Measurements from ENCODE around the gene PLK5. TPM values are rescaled to one million over a fixed set of nuclear protein-coding genes. Genes with fewer than 3 reads are reported as not detected.

Gene PLK5
- total and polyA plus RNA-seq, 2 donors (not counting 1 experiment from before 2014, with no cell fraction given): not detected

DNA sequence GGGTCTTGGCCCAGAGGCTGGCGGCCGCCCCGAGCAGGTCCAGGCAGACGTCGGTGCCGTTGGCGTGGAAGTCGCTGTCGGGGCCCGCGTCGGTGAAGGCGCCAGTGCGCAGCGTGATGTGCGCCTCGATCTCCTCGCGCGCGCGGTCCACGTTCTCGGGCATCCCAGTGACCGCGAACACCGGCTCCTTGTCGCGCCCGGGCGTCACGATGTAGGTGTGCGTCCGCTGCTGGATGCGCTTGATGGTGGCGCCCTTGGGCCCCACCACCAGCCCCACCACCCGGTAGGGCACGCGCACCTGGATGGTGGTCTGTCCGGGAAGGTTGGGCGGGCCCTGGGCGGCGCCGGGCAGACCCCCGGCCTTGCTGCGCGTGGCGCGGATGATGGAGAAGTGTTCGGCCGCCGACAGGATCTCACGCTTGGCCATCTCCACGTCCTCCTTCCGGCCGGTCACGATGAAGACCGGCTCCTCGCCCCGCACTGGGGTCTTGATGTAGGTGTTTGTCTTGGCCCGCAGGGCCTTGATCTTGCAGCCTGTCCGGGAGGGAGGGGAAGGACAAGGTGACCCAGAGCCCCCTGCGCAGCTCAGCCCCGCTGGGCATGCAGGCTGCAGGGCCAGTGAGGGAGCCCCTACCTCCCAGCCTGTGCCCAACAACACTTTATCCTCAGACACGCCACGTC is 32.7 kb downstream of the PLK5 start:
- no peak overlapping the region for H3K4me2 ChIP-seq (ENCODE audit: extremely low read depth, insufficient read depth, low read length)
- DNase-seq (ENCODE audit: low read depth in 2 of 2): no peak
- H3K9me3 ChIP-seq (ENCODE audit: control insufficient read depth, insufficient read depth, low read depth, low read length): no peaks in the 10 kb centered on the region
- TF ChIP-seq EZH2 (IDR thresholded peaks at IDR 0.05; ENCODE audit: low read length, missing control alignments) (no peak), CTCF (conservative IDR thresholded peaks at IDR 0.05 in 1 of 2, IDR thresholded peaks at IDR 0.05 in 1 of 2; ENCODE audit: low read depth in 1 of 2, low read length in 2 of 2) (no peak)
- H3K4me3 ChIP-seq (replicated peaks in 1 of 4; ENCODE audit: control extremely low read depth in 1 of 4, insufficient read depth in 1 of 4, low read depth in 3 of 4, low read length in 4 of 4): no peak overlapping the region
- no peak overlapping the region for H3K27ac ChIP-seq (ENCODE audit: insufficient read depth, low read length)
- H4K20me1 ChIP-seq (ENCODE audit: control insufficient read depth, extremely low read depth, insufficient read depth, low read length): peaks cover 2% of the 10 kb centered on the region
- no peak overlapping the region for H2AFZ ChIP-seq (ENCODE audit: low read length)
- H3K9ac ChIP-seq (ENCODE audit: insufficient read depth, low read length): no peak overlapping the region
- H3K4me1 ChIP-seq (ENCODE audit: control insufficient read depth, extremely low read depth, insufficient read depth, low read length): no peaks in the 10 kb centered on the region
- no peaks in the 10 kb centered on the region for H3K27me3 ChIP-seq (ENCODE audit: control insufficient read depth, insufficient read depth, low read length)
- H3K79me2 ChIP-seq (ENCODE audit: control insufficient read depth, insufficient read depth, low read length): peaks cover 22% of the 10 kb centered on the region
- H3K36me3 ChIP-seq (ENCODE audit: control insufficient read depth, insufficient read depth, low read length): peaks cover 5% of the 10 kb centered on the region

DNA sequence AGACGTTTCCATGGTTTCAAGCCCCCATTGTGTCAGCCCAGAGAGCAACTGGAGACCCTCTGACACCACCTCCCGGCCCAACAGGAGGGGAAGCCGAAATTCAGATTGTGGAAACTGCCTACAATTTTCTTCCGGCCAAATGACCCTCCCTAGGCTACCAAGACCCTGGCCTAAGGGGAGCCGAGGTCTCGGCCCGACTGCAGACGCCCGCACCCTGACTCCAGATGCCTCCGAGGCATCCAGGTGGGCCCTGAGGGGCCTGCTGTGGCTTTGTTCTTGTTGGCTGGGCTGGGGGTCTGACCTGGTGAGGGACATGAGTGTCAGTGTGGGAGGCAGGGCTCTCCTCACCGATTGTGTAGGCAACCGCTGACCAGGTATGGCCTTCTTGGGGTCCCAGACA is 34.7 kb downstream of the PLK5 start:
- peaks cover 32% of the 10 kb centered on the region for H3K79me2 ChIP-seq (ENCODE audit: control insufficient read depth, insufficient read depth, low read length)
- H3K9ac ChIP-seq (ENCODE audit: insufficient read depth, low read length): no peak overlapping the region

DNA sequence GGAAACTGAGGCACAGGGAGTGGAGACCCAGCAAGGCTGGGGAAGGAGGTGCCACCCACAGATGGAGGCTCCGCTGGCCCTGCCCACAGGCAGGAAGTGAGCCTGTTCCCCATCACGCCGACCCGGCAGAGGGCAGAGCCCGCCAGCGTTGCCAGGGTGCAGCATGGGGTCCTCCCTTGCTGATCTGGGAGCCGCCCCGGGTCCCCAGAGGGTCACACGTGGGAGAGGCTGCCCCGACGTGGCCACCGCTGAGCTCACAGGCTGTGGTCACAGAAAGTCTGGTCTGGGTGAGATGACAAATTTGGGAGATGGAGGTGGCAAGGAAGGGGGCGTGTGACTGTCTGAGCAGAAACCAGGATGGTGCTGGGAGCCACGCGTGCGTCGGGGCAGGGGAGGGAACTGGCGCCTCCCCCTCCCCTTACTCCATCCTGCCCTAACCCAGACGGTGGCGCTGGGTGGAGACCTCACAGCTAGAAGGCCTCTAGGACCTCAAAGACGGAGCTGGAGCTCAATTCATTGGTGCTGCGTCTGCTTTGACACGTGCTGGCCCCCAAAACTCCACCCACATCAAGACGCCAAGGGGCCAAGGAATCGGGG is 36.5 kb downstream of the PLK5 start:
- Histone ChIP-seq H3K79me2 (ENCODE audit: control insufficient read depth, insufficient read depth, low read length) (peaks cover 50% of the 10 kb centered on the region), H4K20me1 (ENCODE audit: control insufficient read depth, extremely low read depth, insufficient read depth, low read length) (peaks cover 2% of the 10 kb centered on the region)
- TF ChIP-seq CTCF (conservative IDR thresholded peaks at IDR 0.05 in 1 of 2, IDR thresholded peaks at IDR 0.05 in 1 of 2; ENCODE audit: low read depth in 1 of 2, low read length in 2 of 2) (no peak), EZH2 (IDR thresholded peaks at IDR 0.05; ENCODE audit: low read length, missing control alignments) (no peak)

More for the DNA sequence above, 34.7 kb downstream of the PLK5 start:
- peaks cover 2% of the 10 kb centered on the region for H4K20me1 ChIP-seq (ENCODE audit: control insufficient read depth, extremely low read depth, insufficient read depth, low read length)
- no peak overlapping the region for H3K27ac ChIP-seq (ENCODE audit: insufficient read depth, low read length)
- H3K4me2 ChIP-seq (ENCODE audit: extremely low read depth, insufficient read depth, low read length): no peak overlapping the region
- no peaks in the 10 kb centered on the region for H3K4me1 ChIP-seq (ENCODE audit: control insufficient read depth, extremely low read depth, insufficient read depth, low read length)
- TF ChIP-seq EZH2 (IDR thresholded peaks at IDR 0.05; ENCODE audit: low read length, missing control alignments): no peak
- DNase-seq (ENCODE audit: low read depth in 2 of 2): no peak
- no peaks in the 10 kb centered on the region for H3K27me3 ChIP-seq (ENCODE audit: control insufficient read depth, insufficient read depth, low read length)
- no peak overlapping the region for H2AFZ ChIP-seq (ENCODE audit: low read length)
- no peak overlapping the region for H3K4me3 ChIP-seq (replicated peaks in 1 of 4; ENCODE audit: control extremely low read depth in 1 of 4, insufficient read depth in 1 of 4, low read depth in 3 of 4, low read length in 4 of 4)
- H3K9me3 ChIP-seq (ENCODE audit: control insufficient read depth, insufficient read depth, low read depth, low read length): no peaks in the 10 kb centered on the region
- peaks cover 5% of the 10 kb centered on the region for H3K36me3 ChIP-seq (ENCODE audit: control insufficient read depth, insufficient read depth, low read length)

More for the DNA sequence above, 36.5 kb downstream of the PLK5 start:
- no peak overlapping the region for H3K4me3 ChIP-seq (replicated peaks in 1 of 4; ENCODE audit: control extremely low read depth in 1 of 4, insufficient read depth in 1 of 4, low read depth in 3 of 4, low read length in 4 of 4)
- no peak for DNase-seq (ENCODE audit: low read depth in 2 of 2)
- no peak overlapping the region for H3K9ac ChIP-seq (ENCODE audit: insufficient read depth, low read length)
- H3K27ac ChIP-seq (ENCODE audit: insufficient read depth, low read length): no peak overlapping the region
- H3K9me3 ChIP-seq (ENCODE audit: control insufficient read depth, insufficient read depth, low read depth, low read length): no peaks in the 10 kb centered on the region
- H2AFZ ChIP-seq (ENCODE audit: low read length): no peak overlapping the region
- no peaks in the 10 kb centered on the region for H3K4me1 ChIP-seq (ENCODE audit: control insufficient read depth, extremely low read depth, insufficient read depth, low read length)
- no peak overlapping the region for H3K4me2 ChIP-seq (ENCODE audit: extremely low read depth, insufficient read depth, low read length)
- no peaks in the 10 kb centered on the region for H3K27me3 ChIP-seq (ENCODE audit: control insufficient read depth, insufficient read depth, low read length)
- peaks cover 3% of the 10 kb centered on the region for H3K36me3 ChIP-seq (ENCODE audit: control insufficient read depth, insufficient read depth, low read length)
